Neural progenitor cell (in vitro differentiated cells): ENCODE measurements around the gene SPATA19. TPM values are rescaled to one million over a fixed set of nuclear protein-coding genes. Genes with fewer than 3 reads are reported as not detected.

Experiments used
- DNase-seq: peaks from one replicate; pipeline ENCODE4 v3.0.0-alpha.2; 2016; ENCODE audit warnings: low spot score
- H2AFZ ChIP-seq: fragments of 200-600 bp; sonication (generic); replicated peaks from 2 replicates; pipeline ENCODE4 v1.6.1; 2016; ENCODE audit warnings: antibody characterized with exemption
- H3F3A ChIP-seq: fragments of 200-600 bp; sonication (generic); 2 replicates; pipeline ENCODE4 v1.6.1; 2016; ENCODE audit warnings: antibody characterized with exemption, low read depth
- H3K27ac ChIP-seq: fragments of 200-600 bp; sonication (generic); 2 replicates; pipeline ENCODE4 v1.5.1; 2016; ENCODE audit warnings: mild to moderate bottlenecking
- H3K27me3 ChIP-seq: fragments of 200-600 bp; sonication (generic); 2 replicates; pipeline ENCODE4 v1.6.1; 2016; ENCODE audit warnings: mild to moderate bottlenecking, moderate library complexity
- H3K36me3 ChIP-seq: fragments of 200-600 bp; sonication (generic); 2 replicates; pipeline ENCODE4 v1.5.1; 2016
- H3K4me1 ChIP-seq: fragments of 200-600 bp; sonication (generic); 2 replicates; pipeline ENCODE4 v1.6.1; 2016; ENCODE audit warnings: mixed run types
- H3K4me2 ChIP-seq: fragments of 200-600 bp; sonication (generic); 2 replicates; pipeline ENCODE4 v1.6.1; 2016
- H3K4me3 ChIP-seq: fragments of 200-600 bp; sonication (generic); 2 replicates; pipeline ENCODE4 v1.5.1; 2016
- H3K79me2 ChIP-seq: fragments of 200-600 bp; sonication (generic); 2 replicates; pipeline ENCODE4 v1.6.1; 2016; ENCODE audit warnings: low read depth
- H3K9ac ChIP-seq: fragments of 200-600 bp; sonication (generic); 2 replicates; pipeline ENCODE4 v1.6.1; 2016
- H3K9me3 ChIP-seq: fragments of 200-600 bp; sonication (generic); 2 replicates; pipeline ENCODE4 v1.5.1; 2016; ENCODE audit warnings: low read depth
- H4K20me1 ChIP-seq: fragments of 200-600 bp; sonication (generic); 2 replicates; pipeline ENCODE4 v1.6.1; 2016; ENCODE audit warnings: low read depth
- H3K27ac Mint-ChIP-seq: 3 replicates; pipeline ENCODE4 v1.8.0; 2021; ENCODE audit warnings: mixed read lengths
- H3K27me3 Mint-ChIP-seq: 2 replicates; pipeline ENCODE4 v1.8.0; 2022; ENCODE audit warnings: low read depth, mild to moderate bottlenecking, inconsistent platforms, moderate library complexity, mixed read lengths; ENCODE audit not compliant: insufficient read depth
- H3K36me3 Mint-ChIP-seq: 3 replicates; pipeline ENCODE4 v1.8.0; 2021; ENCODE audit warnings: mixed read lengths
- H3K4me1 Mint-ChIP-seq: 3 replicates; pipeline ENCODE4 v1.8.0; 2021; ENCODE audit warnings: mixed read lengths
- H3K4me3 Mint-ChIP-seq: 3 replicates; pipeline ENCODE4 v1.8.0; 2021; ENCODE audit warnings: mild to moderate bottlenecking, moderate library complexity, mixed read lengths
- H3K9me3 Mint-ChIP-seq: 3 replicates; pipeline ENCODE4 v1.8.0; 2020; ENCODE audit warnings: mixed read lengths
- EZH2 ChIP-seq: fragments of 200-600 bp; sonication (generic); IDR thresholded peaks from 2 replicates; pipeline ENCODE4 v1.6.1; 2017; ENCODE audit warnings: antibody characterized with exemption, mild to moderate bottlenecking, moderate library complexity
- EZH2phosphoT487 ChIP-seq: fragments of 200-600 bp; sonication (generic); IDR thresholded peaks from 2 replicates; pipeline ENCODE4 v1.6.1; 2017; ENCODE audit warnings: antibody characterized with exemption
- total RNA-seq: library from RNA; depleted of rRNA; stranded (reverse); fragments of >200 nt; gene quantifications from 2 replicates; pipeline ENCODE4 v1.2.3, GENCODE V29; 2015; ENCODE audit warnings: low replicate concordance
- TF ChIP-seq, protein P1 (sequence below): fragments of 200-600 bp; sonication (generic); IDR thresholded peaks from 2 replicates; pipeline ENCODE4 v1.5.1; 2017; ENCODE audit warnings: antibody characterized with exemption, mild to moderate bottlenecking

The SPATA19 gene
- total RNA-seq, 1 donor from 2014 or later = not detected

GRCh38 chr11:133803026-133803425, 42.3 kb downstream of the SPATA19 start:
- Histone ChIP-seq H4K20me1 (no peaks in the 10 kb centered on the region), H3K79me2 (no peaks in the 10 kb centered on the region), H3K27me3 (no peaks in the 10 kb centered on the region), H3K4me1 (no peaks in the 10 kb centered on the region), H3K4me3 (no peak overlapping the region), H3K27ac (no peak overlapping the region), H3K9me3 (no peaks in the 10 kb centered on the region), H2AFZ (no peak overlapping the region), H3F3A (no peaks in the 10 kb centered on the region), H3K36me3 (no peaks in the 10 kb centered on the region), H3K9ac (no peak overlapping the region), H3K4me2 (no peak overlapping the region)
- no peak overlapping the region for H3K27ac Mint-ChIP-seq
- no peaks in the 10 kb centered on the region for H3K4me1 Mint-ChIP-seq
- DNase-seq = no peak
- no peaks in the 10 kb centered on the region for H3K36me3 Mint-ChIP-seq
- TF ChIP-seq EZH2phosphoT487 = no peak
- TF ChIP-seq, protein P1, sequence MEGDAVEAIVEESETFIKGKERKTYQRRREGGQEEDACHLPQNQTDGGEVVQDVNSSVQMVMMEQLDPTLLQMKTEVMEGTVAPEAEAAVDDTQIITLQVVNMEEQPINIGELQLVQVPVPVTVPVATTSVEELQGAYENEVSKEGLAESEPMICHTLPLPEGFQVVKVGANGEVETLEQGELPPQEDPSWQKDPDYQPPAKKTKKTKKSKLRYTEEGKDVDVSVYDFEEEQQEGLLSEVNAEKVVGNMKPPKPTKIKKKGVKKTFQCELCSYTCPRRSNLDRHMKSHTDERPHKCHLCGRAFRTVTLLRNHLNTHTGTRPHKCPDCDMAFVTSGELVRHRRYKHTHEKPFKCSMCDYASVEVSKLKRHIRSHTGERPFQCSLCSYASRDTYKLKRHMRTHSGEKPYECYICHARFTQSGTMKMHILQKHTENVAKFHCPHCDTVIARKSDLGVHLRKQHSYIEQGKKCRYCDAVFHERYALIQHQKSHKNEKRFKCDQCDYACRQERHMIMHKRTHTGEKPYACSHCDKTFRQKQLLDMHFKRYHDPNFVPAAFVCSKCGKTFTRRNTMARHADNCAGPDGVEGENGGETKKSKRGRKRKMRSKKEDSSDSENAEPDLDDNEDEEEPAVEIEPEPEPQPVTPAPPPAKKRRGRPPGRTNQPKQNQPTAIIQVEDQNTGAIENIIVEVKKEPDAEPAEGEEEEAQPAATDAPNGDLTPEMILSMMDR = no peak
- no peak for TF ChIP-seq EZH2
- H3K9me3 Mint-ChIP-seq = no peaks in the 10 kb centered on the region
- H3K4me3 Mint-ChIP-seq = no peak overlapping the region
- peaks cover under 1% of the 10 kb centered on the region for H3K27me3 Mint-ChIP-seq

GRCh38 chr11:133801356-133801755, 44.0 kb downstream of the SPATA19 start:
- Histone ChIP-seq H3K36me3 (no peaks in the 10 kb centered on the region), H3K9me3 (no peaks in the 10 kb centered on the region), H3K27ac (no peak overlapping the region), H3K4me2 (no peak overlapping the region), H2AFZ (no peak overlapping the region), H3K4me1 (no peaks in the 10 kb centered on the region), H4K20me1 (no peaks in the 10 kb centered on the region), H3K79me2 (no peaks in the 10 kb centered on the region), H3K27me3 (no peaks in the 10 kb centered on the region), H3F3A (no peaks in the 10 kb centered on the region), H3K9ac (no peak overlapping the region), H3K4me3 (no peak overlapping the region)
- H3K27me3 Mint-ChIP-seq = no peaks in the 10 kb centered on the region
- H3K36me3 Mint-ChIP-seq = no peaks in the 10 kb centered on the region
- no peaks in the 10 kb centered on the region for H3K9me3 Mint-ChIP-seq
- no peaks in the 10 kb centered on the region for H3K4me1 Mint-ChIP-seq
- H3K4me3 Mint-ChIP-seq = no peak overlapping the region
- DNase-seq = no peak
- TF ChIP-seq EZH2phosphoT487 (no peak), EZH2 (no peak)
- TF ChIP-seq, protein P1 = no peak
- H3K27ac Mint-ChIP-seq = no peak overlapping the region

DNA sequence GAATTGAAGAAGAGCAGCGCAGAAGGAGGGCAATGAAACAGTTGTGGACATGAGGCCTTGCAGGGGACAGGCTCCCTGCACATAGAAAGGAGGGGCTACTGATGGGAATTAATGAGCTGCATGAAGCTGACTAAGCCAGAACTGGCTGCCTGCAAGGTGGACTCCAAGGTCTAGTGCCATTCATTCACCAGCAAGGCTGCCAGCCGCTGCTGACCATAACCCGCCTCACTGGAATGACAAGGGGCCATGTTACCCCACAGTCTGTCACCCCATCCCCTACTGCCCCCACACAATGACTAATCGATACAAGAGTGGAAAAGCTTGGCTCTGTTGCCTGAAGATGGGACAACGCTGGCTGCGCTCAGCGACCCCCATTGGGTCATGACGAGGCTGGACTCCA, 44.6 kb downstream of the SPATA19 start:
- Mint-ChIP-seq H3K27me3 (no peaks in the 10 kb centered on the region), H3K4me1 (no peaks in the 10 kb centered on the region), H3K4me3 (no peak overlapping the region), H3K9me3 (no peaks in the 10 kb centered on the region), H3K36me3 (no peaks in the 10 kb centered on the region), H3K27ac (no peak overlapping the region)
- Histone ChIP-seq H3K79me2 (no peaks in the 10 kb centered on the region), H3K4me1 (no peaks in the 10 kb centered on the region), H3F3A (no peaks in the 10 kb centered on the region), H3K9me3 (no peaks in the 10 kb centered on the region), H3K9ac (no peak overlapping the region), H3K27me3 (no peaks in the 10 kb centered on the region), H3K27ac (no peak overlapping the region), H2AFZ (no peak overlapping the region), H4K20me1 (no peaks in the 10 kb centered on the region), H3K4me3 (no peak overlapping the region), H3K4me2 (no peak overlapping the region), H3K36me3 (no peaks in the 10 kb centered on the region)
- TF ChIP-seq EZH2phosphoT487 = no peak
- TF ChIP-seq EZH2 = no peak
- TF ChIP-seq, protein P1 = no peak
- DNase-seq = no peak

GRCh38 chr11:133797554-133797953, 47.8 kb downstream of the SPATA19 start:
- Mint-ChIP-seq H3K4me3 (no peak overlapping the region), H3K27ac (no peak overlapping the region), H3K9me3 (peaks cover 10% of the 10 kb centered on the region), H3K27me3 (peaks cover 2% of the 10 kb centered on the region), H3K36me3 (no peaks in the 10 kb centered on the region), H3K4me1 (no peaks in the 10 kb centered on the region)
- no peak overlapping the region for H3K4me3 ChIP-seq
- no peak overlapping the region for H2AFZ ChIP-seq
- TF ChIP-seq EZH2phosphoT487 (no peak), EZH2 (no peak)
- TF ChIP-seq, protein P1 = no peak
- no peaks in the 10 kb centered on the region for H3F3A ChIP-seq
- no peaks in the 10 kb centered on the region for H3K27me3 ChIP-seq
- H3K4me1 ChIP-seq = no peaks in the 10 kb centered on the region
- no peaks in the 10 kb centered on the region for H3K36me3 ChIP-seq
- no peaks in the 10 kb centered on the region for H4K20me1 ChIP-seq
- H3K9ac ChIP-seq = no peak overlapping the region
- no peak overlapping the region for H3K4me2 ChIP-seq
- no peaks in the 10 kb centered on the region for H3K9me3 ChIP-seq
- no peak for DNase-seq
- H3K79me2 ChIP-seq = no peaks in the 10 kb centered on the region
- no peak overlapping the region for H3K27ac ChIP-seq
